H9 (cell line): ENCODE data around the gene ATRIP. TPM values are rescaled to one million over a fixed set of nuclear protein-coding genes. Genes with fewer than 3 reads are reported as not detected.

Source experiments
- DNase-seq: peaks from one replicate; pipeline ENCODE4 v3.0.0-alpha.2; 2017
- H2AFZ ChIP-seq: one replicate; pipeline ENCODE4 v1.6.1; 2013; ENCODE audit warnings: mild to moderate bottlenecking, low read length, control low read depth, moderate library complexity
- H2AK5ac ChIP-seq: 2 replicates; pipeline ENCODE4 v1.6.1; 2013; ENCODE audit warnings: low read length, control low read depth, mixed read lengths; ENCODE audit not compliant: insufficient read length
- H2BK120ac ChIP-seq: one replicate; pipeline ENCODE4 v1.6.1; 2013; ENCODE audit warnings: low read depth, mild to moderate bottlenecking, low read length, control low read depth, inconsistent platforms; ENCODE audit not compliant: poor library complexity, severe bottlenecking
- H2BK12ac ChIP-seq: 2 replicates; pipeline ENCODE4 v1.6.1; 2013; ENCODE audit warnings: low read length, control low read depth, mixed read lengths, low read depth; ENCODE audit not compliant: insufficient read length
- H2BK15ac ChIP-seq: 2 replicates; pipeline ENCODE4 v1.6.1; 2013; ENCODE audit warnings: low read depth, low read length, control low read depth
- H2BK20ac ChIP-seq: one replicate; pipeline ENCODE4 v1.6.1; 2013; ENCODE audit warnings: low read depth, mild to moderate bottlenecking, low read length, control low read depth, inconsistent platforms; ENCODE audit not compliant: poor library complexity, severe bottlenecking
- H2BK5ac ChIP-seq: 2 replicates; pipeline ENCODE4 v1.6.1; 2013; ENCODE audit warnings: low read length, control low read depth, mixed read lengths; ENCODE audit not compliant: insufficient read length
- H3K14ac ChIP-seq: 2 replicates; pipeline ENCODE4 v1.6.1; 2013; ENCODE audit warnings: low read length, control low read depth; ENCODE audit not compliant: insufficient read depth
- H3K18ac ChIP-seq: 2 replicates; pipeline ENCODE4 v1.6.1; 2013; ENCODE audit warnings: low read depth, mild to moderate bottlenecking, mixed read lengths, low read length, control low read depth; ENCODE audit not compliant: insufficient read length
- H3K23ac ChIP-seq: 2 replicates; pipeline ENCODE4 v1.6.1; 2013; ENCODE audit warnings: low read length, control low read depth, mixed read lengths, low read depth; ENCODE audit not compliant: insufficient read length
- H3K23me2 ChIP-seq: 2 replicates; pipeline ENCODE4 v1.6.1; 2013; ENCODE audit warnings: low read depth, mild to moderate bottlenecking, mixed read lengths, low read length, control low read depth; ENCODE audit not compliant: insufficient read length, poor library complexity, severe bottlenecking
- H3K27ac ChIP-seq: 2 replicates; pipeline ENCODE4 v1.5.1; 2013; ENCODE audit warnings: low read length, control low read depth, mixed read lengths, low read depth; ENCODE audit not compliant: insufficient read length
- H3K27me3 ChIP-seq: 2 replicates; pipeline ENCODE4 v1.6.1; 2013; ENCODE audit warnings: low read length, control low read depth, inconsistent platforms; ENCODE audit not compliant: insufficient read depth
- H3K4ac ChIP-seq: 2 replicates; pipeline ENCODE4 v1.6.1; 2013; ENCODE audit warnings: low read depth, mild to moderate bottlenecking, control low read depth, inconsistent platforms, low read length, moderate library complexity
- H3K4me1 ChIP-seq: 2 replicates; pipeline ENCODE4 v1.6.1; 2013; ENCODE audit warnings: low read length, control low read depth, inconsistent platforms; ENCODE audit not compliant: insufficient read depth
- H3K4me2 ChIP-seq: 2 replicates; pipeline ENCODE4 v1.6.1; 2013; ENCODE audit warnings: low read length, control low read depth, mixed read lengths; ENCODE audit not compliant: insufficient read length, insufficient read depth
- H3K56ac ChIP-seq: 2 replicates; pipeline ENCODE4 v1.6.1; 2013; ENCODE audit warnings: low read depth, mild to moderate bottlenecking, mixed read lengths, low read length, control low read depth; ENCODE audit not compliant: insufficient read length
- H3K79me1 ChIP-seq: 2 replicates; pipeline ENCODE4 v1.6.1; 2013; ENCODE audit warnings: low read depth, mild to moderate bottlenecking, moderate library complexity, low read length, control low read depth, inconsistent platforms; ENCODE audit not compliant: insufficient read depth, poor library complexity, severe bottlenecking
- H3K79me2 ChIP-seq: 2 replicates; pipeline ENCODE4 v1.6.1; 2013; ENCODE audit warnings: low read length, control low read depth, inconsistent platforms; ENCODE audit not compliant: insufficient read depth
- H3K9ac ChIP-seq: 2 replicates; pipeline ENCODE4 v1.6.1; 2013; ENCODE audit warnings: low read length, control low read depth, mixed read lengths; ENCODE audit not compliant: insufficient read length; ENCODE audit errors: extremely low read depth
- H3K9me3 ChIP-seq: one replicate; pipeline ENCODE4 v1.6.1; 2013; ENCODE audit warnings: low read depth, low read length, inconsistent platforms; ENCODE audit not compliant: control insufficient read depth
- H3T11ph ChIP-seq: one replicate; pipeline ENCODE4 v1.6.1; 2013; ENCODE audit warnings: mild to moderate bottlenecking, low read length, control low read depth, inconsistent platforms
- H4K20me1 ChIP-seq: one replicate; pipeline ENCODE4 v1.6.1; 2013; ENCODE audit not compliant: control insufficient read depth, insufficient read length, insufficient read depth
- H4K5ac ChIP-seq: 2 replicates; pipeline ENCODE4 v1.6.1; 2013; ENCODE audit warnings: low read depth, mild to moderate bottlenecking, mixed read lengths, low read length, control low read depth; ENCODE audit not compliant: insufficient read length
- H4K8ac ChIP-seq: replicated peaks from 2 replicates; pipeline ENCODE4 v1.6.1; 2013; ENCODE audit warnings: low read length, control low read depth, mixed read lengths, low read depth; ENCODE audit not compliant: insufficient read length
- H4K91ac ChIP-seq: 2 replicates; pipeline ENCODE4 v1.6.1; 2013; ENCODE audit warnings: low read depth, mild to moderate bottlenecking, moderate library complexity, mixed read lengths, low read length, control low read depth; ENCODE audit not compliant: insufficient read length
- H3K27ac Mint-ChIP-seq, 3 experiments: 2 replicates in 2 of 3; 3 replicates in 1 of 3; pipeline ENCODE4 v1.8.0; 2020 to 2021; ENCODE audit warnings: mixed read lengths in 3 of 3, mild to moderate bottlenecking in 1 of 3, moderate library complexity in 1 of 3
- H3K27me3 Mint-ChIP-seq: 2 replicates; pipeline ENCODE4 v1.8.0; 2021; ENCODE audit warnings: low read depth, mild to moderate bottlenecking, moderate library complexity, mixed read lengths
- H3K36me3 Mint-ChIP-seq, 3 experiments: 2 replicates in 2 of 3; 3 replicates in 1 of 3; pipeline ENCODE4 v1.8.0; 2020 to 2021; ENCODE audit warnings: low read depth in 3 of 3, mixed read lengths in 3 of 3; ENCODE audit not compliant: insufficient read depth in 1 of 3
- H3K4me1 Mint-ChIP-seq, 2 experiments: 2 replicates each; pipeline ENCODE4 v1.8.0; 2020; ENCODE audit warnings: mixed read lengths in 2 of 2
- H3K4me3 Mint-ChIP-seq, 2 experiments: 2 replicates in 1 of 2; 3 replicates in 1 of 2; pipeline ENCODE4 v1.8.0; 2020 to 2021; ENCODE audit warnings: mild to moderate bottlenecking in 2 of 2, mixed read lengths in 2 of 2, moderate library complexity in 1 of 2
- H3K9me3 Mint-ChIP-seq, 2 experiments: 2 replicates in 1 of 2; 3 replicates in 1 of 2; pipeline ENCODE4 v1.8.0; 2020; ENCODE audit warnings: mild to moderate bottlenecking in 2 of 2, mixed read lengths in 2 of 2, moderate library complexity in 1 of 2
- CTCF ChIP-seq: fragments of 200-600 bp; sonication (generic); conservative IDR thresholded peaks from 3 replicates; pipeline ENCODE4 v1.8.0; 2021; ENCODE audit warnings: antibody characterized with exemption, mild to moderate bottlenecking
- WGBS: extraction: QIAGEN DNeasy Blood & Tissue Kit; methylation state at CpG from one replicate; pipeline ENCODE4 v1.1.7; 2013; ENCODE audit warnings: missing lambda C conversion rate, low lambda C conversion rate, mixed read lengths; ENCODE audit not compliant: insufficient read length; ENCODE audit errors: extremely low coverage; 5-methylcytosine and 5-hydroxymethylcytosine counted together
- total RNA-seq: library from RNA; stranded (reverse); gene quantifications from 2 replicates; pipeline ENCODE4 v1.2.1, GENCODE V29; 2021

Gene ATRIP
- total RNA-seq, 1 experiment from 2014 or later: 16.3 TPM

- Histone ChIP-seq H3K4me1 (peaks cover 4% of the 10 kb centered on the region; the same call in 1 of the 2 replicates), H3K9me3 (no peaks in the 10 kb centered on the region), H3K27ac (no peak overlapping the region), H3K79me2 (no peaks in the 10 kb centered on the region; the same call in 1 of the 2 replicates), H3K27me3 (no peaks in the 10 kb centered on the region), H4K5ac (no peak overlapping the region), H3K14ac (0 out of 2 replicates have a peak overlapping the region, but pooled peaks have one; percentile 28), H2AFZ (no peak overlapping the region), H4K91ac (no peak overlapping the region), H3K79me1 (no peaks in the 10 kb centered on the region), H2BK20ac (no peak overlapping the region), H3K23me2 (peaks cover 11% of the 10 kb centered on the region), H3K18ac (no peak overlapping the region), H3K23ac (no peak overlapping the region), H2BK5ac (no peak overlapping the region), H3K4ac (no peak overlapping the region), H2BK12ac (no peak overlapping the region), H2BK120ac (no peak overlapping the region), H2BK15ac (no peak overlapping the region), H3K56ac (no peak overlapping the region), H3T11ph (no peak overlapping the region), H4K20me1 (no peaks in the 10 kb centered on the region), H2AK5ac (no peak overlapping the region), H4K8ac (no peak overlapping the region), H3K9ac (no peak overlapping the region), H3K4me2 (no peak overlapping the region)
- no CpG with 5 or more reads among the region's 6 CpGs for WGBS
- Mint-ChIP-seq H3K27ac (no peak overlapping the region; a peak in 1 of 7 replicates), H3K4me1 (peaks cover 39 to 43% of the 10 kb centered on the region in 2 experiments), H3K36me3 (no peaks in the 10 kb centered on the region; a peak in 3 of 7 replicates), H3K9me3 (no peaks in the 10 kb centered on the region), H3K27me3 (peaks cover 8% of the 10 kb centered on the region), H3K4me3 (no peak overlapping the region)
- no peak for DNase-seq
- no peak for TF ChIP-seq CTCF
These were observed 59.5 kb downstream of the ATRIP start for GRCh38 chr3:48505968-48506504.
